Measurements from ENCODE around the gene IL20RA.
"Not testable (repeated sequence)": the region's sequence is repeated elsewhere in the genome, so short reads cannot be mapped to it uniquely, and the experiment has no call there.

IL20RA gene, protein sequence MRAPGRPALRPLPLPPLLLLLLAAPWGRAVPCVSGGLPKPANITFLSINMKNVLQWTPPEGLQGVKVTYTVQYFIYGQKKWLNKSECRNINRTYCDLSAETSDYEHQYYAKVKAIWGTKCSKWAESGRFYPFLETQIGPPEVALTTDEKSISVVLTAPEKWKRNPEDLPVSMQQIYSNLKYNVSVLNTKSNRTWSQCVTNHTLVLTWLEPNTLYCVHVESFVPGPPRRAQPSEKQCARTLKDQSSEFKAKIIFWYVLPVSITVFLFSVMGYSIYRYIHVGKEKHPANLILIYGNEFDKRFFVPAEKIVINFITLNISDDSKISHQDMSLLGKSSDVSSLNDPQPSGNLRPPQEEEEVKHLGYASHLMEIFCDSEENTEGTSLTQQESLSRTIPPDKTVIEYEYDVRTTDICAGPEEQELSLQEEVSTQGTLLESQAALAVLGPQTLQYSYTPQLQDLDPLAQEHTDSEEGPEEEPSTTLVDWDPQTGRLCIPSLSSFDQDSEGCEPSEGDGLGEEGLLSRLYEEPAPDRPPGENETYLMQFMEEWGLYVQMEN

DNA sequence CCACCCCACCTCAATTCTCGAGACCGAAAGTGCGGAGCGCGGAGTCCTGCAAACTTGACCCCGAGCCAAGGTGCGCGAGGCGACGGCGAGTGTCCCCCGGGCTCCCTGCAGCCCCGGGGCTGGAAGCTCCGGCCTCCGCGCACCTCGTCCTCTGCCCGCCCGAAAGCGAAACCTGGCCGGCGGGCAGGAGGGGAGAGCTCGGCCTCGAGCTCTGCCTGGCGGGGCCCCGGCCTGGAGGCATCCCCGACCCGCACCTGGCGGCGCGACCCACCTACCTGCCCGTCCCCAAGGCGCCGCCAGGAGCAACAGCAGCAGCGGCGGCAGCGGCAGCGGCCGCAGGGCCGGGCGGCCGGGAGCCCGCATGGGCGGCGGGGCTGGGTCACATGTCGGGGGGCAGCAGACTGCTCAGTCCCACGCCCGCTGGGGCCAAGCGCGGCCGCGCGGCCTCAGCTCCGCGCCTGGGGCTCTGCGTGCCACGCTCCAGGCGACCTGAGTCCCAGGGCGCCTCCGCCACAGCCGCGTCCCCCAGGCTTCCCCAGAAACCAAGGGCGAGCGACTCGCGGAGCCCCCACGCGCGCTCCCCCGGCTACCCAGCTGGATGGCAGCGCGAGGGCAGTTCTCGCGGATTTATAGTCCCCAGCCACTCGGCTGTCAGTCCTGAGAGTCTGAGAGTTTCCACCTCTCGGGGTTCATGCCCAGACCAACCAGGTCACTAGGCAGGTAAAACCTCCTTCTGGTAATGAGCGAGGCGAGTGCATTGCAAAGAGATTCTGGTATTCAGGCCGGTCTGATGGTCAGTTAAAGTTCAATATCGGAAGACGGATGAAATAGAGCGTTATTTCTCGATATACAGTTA, at the start of gene IL20RA:
Gene IL20RA (minus strand): TSS at position 600 of the 856 bp plus-strand sequence. CDS start 237 bp downstream, at position 363.
- DNase-seq (ENCODE audit: low spot score), result no peak

DNA sequence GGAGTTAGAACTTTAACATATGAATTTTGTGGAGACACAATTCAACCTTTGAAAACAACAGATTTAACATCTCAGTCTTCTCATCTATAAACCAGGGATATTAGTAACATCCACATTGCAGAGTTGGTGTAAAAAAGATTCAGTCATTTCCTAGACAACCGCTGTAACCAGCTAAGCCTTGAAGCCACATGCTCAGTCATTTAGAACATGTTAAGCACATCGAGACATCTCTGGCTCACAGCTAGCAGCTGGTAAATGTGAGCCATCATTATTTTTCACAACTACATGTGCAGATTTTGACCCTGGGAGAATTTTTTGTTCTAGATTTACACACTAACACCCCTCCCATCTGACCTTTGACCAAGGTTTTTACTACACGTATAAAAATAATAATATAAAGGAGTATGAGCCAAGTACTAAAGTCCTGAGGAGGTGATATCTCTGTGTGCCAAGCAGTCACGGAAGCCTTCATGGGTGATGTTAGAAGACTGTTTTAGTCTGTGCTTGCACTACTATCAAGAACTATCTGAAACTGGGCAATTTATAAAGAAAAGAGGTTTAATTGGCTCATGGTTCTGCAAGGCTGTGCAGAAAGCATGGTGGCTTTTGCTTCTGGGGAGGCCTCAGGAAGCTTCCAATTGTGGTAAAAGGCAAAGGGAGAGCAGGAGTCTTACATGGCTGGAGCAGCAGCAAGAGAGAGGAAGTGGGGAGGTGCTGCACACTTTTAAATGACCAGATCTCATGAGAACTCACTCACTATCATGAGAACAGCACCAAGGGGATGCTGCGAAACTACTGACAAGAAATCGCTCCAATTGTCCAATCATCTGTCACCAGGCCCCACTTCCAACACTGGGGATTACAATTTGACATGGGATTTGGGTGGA, 48.7 kb upstream of the IL20RA start:
- no peak for DNase-seq (ENCODE audit: low spot score)

DNA sequence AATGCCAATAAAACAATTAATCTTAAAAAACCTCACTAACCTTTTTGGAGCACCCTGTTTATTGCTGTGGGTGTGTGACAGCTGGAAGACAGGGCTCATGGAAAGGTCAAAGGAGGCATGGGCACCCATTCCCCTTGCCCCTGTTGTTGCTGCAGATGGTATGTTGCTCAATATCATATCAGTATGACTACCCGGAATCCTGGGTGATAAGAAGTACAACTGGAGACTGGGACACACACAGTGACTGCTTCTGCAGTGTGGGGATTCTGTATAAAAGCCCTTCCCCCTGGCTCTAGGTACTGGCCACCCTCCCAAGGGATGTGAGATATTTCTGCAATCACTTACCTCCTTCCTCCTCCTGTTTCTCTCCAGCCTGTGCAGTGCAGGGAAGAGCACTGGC, 47.3 kb upstream of the IL20RA start:
- DNase-seq (ENCODE audit: low spot score), result no peak

DNA sequence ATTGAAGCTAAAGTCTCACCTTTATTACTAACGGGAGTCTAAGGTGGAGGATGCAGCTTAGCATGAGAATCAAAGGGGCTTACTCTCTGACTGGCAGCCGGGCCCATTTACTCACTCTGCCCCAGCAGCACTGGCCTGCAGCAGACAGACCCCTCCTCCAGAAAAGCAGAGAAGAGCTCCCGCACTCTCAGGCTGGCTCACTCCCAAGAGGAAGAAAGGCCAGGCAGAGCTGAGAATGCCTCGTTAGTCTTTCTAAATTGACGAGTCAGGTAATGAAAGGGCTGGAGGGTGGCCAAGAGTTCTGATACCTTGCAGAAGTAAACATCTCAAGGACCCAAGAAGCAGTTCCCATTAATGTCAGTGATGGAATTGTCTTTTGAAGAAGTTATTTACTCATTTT, 44.5 kb upstream of the IL20RA start:
- no peak for DNase-seq (ENCODE audit: low spot score)

DNA sequence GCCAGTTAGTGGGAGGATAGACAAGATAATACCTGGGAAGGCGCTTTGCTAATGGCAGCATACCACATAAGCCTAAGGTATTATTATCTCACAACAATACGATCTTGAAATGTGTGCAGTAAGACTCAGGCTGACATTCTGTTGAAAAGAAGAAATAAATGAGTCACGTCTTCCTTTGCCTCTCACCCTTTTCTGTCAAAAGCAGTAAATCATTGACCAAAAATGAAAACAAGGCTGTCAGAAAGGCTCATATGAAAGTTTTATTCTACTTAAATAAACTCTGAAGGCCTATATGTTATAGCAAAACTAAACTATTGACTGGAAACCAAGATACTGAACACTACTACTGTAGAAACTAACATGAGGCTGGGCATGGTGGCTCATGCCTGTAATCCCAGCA, 43.1 kb upstream of the IL20RA start:
- no peak for DNase-seq (ENCODE audit: low spot score)

DNA sequence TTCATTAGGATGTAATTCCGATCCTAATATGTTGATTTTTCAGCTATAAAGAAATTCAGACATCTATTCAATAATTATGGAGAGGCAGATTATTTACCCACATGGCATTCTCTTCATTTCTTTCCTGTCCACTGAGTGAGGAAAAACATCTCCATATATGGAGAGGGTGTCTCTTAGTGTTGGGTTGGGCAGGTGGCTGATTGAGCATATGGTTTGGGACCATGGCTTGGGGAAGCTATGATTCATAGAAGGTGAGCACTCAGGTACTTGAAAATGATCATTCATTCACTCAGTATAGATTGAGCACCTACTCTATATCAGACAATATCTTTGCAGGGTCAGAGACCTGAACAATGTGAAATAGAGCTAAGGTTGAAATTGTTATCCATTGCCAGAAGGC, 41.3 kb upstream of the IL20RA start:
- no peak for DNase-seq (ENCODE audit: low spot score)

DNA sequence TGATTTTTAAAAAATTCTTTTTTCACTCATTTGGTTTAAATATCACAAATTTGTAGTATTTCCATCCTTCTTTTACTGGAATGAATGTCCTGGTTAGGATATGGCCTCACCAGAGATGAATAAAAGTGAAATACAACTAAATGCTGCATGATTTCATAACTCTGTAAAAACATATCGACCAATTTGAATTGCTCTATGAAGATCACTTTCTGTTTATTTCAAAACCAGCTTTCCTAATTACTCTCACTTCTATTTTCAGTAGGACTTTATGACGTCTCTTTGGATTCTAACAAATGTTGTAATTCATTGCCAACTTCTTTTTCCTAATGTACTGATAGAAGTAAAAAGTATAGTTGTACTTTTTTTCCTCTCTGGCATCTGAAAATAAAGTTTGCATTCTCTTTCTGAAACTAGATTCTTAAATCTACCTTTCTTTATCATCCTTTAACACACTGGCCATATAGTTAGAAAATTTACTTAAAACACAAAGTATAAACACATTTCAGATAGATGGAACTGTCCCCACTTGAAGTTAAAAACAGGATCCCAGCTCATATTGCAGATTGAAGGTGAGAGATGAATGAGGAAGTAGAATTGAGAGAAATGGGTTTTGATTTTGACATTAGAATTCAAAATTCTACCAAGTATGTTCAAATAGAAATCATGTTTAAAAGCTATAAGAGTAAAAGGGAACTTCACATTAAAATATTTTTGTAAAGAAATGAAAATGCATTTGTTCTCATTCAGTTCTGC, 40.3 kb upstream of the IL20RA start:
- no peak for DNase-seq (ENCODE audit: low spot score)

DNA sequence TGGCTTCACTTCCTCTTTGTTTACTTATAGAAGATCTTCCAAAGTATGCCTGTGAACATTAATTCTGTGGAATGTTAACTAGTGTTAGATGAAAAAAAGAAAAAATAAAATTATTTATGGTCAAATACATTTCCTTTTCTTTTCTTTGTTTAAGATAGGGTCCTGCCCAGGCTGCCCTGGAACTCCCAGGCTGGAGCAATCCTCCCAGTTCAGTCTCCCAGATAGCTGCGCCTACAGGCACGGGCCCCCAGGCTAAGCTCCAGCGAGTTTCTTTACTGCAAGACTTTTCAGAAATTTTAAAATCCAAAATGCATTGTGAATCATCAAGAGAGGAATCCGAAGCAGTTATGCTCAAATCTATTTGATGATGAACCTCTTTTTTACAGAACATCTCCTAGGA, 39.3 kb upstream of the IL20RA start:
- DNase-seq (ENCODE audit: low spot score), result no peak

DNA sequence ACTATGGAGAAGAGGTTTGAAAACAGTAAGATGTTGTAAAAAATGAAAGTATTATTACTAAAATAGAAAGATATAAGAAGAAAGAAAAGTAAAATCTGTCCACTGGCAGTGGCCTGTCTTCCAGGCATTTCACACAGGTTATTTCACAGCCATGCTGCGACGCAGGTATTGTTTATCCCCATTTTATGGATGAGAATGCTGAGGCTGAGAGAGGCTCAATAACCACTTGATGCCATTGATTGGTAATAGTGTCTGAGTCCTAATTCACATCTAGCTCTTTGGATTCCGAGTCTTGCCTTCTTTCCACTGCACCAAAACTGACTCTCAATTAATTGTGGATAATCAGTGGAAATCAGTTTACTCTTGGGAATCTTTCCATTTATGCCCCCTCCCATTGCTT, 37.2 kb upstream of the IL20RA start:
- no peak for DNase-seq (ENCODE audit: low spot score)

DNA sequence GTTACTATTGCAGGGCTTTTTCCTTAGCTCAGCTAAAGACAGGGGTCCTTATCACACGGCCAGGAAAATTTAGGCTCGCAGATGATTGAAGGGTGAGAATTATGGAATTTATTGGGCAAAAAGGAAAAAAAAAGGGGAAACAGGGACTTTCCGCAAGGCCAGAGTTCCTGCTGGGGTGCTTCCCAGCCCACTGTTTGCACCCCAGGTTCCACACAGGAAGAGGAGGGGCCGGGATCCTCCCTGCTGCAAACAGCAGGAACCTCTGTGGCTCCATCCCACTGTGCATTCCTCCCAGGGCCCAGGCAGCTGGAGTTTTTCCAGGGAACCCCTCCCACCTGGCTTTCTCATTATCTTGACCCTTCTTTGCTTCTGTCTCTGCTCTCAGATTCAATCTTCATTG, 35.9 kb upstream of the IL20RA start:
- DNase-seq (ENCODE audit: low spot score), result no peak

DNA sequence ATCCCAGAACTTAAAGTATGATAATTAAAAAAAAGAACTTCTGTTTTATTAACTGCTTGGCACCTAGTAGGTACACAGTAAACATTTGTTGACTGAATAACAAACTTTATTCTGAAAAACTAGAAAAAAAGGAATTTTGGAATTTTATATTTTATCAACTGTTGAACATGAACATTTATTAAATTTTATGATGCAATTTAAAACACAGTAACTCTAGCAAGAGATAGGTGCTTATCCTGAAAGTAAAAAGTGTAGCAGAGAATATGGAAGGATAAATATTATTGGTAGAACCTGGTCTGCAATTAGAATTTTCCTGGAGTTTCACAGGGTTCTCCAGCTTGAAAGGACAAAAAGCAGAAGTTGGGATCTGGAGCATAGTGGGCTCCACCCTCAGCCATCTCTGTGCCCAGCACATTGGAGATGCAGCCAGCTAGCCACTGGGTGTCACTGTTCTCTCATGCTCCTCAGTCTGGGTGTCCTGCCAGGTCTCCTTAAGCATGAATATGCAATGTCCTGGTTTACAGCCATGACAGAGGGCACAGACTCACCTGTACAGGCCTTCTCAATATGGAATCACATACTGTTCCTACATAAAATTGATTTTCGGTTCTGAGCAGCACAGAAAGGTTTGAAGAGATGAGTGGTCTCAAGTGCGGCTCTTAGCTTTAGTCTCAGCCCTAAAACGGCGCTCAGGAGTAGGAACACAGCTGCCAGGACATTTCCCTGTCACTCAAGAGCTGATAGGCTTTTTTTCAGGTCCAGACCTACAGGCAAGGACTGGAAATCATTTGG, 31.7 kb upstream of the IL20RA start:
- peak; percentile 46 for DNase-seq (ENCODE audit: low spot score)

DNA sequence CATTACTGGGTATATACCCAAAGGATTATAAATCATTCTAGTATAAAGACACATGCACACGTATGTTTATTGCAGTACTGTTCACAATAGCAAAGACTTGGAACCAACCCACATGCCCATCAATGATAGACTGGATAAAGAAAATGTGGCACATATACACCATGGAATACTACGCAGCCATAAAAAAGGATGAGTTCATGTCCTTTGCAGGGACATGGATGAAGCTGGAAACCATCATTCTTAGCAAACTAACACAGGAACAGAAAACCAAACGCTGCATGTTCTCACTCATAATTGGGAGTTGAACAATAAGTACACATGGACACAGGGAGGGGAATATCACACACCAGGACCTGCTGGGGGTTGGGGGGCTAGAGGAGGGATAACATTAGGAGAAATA, 31.0 kb upstream of the IL20RA start:
- not testable (repeated sequence) for DNase-seq (ENCODE audit: low spot score)

DNA sequence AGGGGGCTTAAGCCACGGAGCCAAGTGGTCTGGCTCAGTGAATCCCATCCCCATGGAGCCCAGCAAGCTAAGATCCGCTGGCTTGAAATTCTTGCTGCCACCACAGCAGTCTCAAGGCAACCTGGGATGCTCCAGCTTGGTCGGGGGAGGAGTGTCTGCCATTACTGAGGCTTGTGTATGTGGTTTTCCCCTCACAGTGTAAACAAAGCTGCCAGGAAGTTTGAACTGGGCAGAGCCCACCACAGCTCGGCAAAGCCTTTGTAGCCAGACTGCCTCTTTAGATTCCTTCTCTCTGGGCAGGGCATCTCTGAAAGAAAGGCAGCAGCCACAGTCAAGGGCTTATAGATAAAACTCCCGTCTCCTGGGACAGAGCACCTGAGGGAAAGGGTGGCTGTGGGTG, 25.5 kb upstream of the IL20RA start:
- no peak for DNase-seq (ENCODE audit: low spot score)

DNA sequence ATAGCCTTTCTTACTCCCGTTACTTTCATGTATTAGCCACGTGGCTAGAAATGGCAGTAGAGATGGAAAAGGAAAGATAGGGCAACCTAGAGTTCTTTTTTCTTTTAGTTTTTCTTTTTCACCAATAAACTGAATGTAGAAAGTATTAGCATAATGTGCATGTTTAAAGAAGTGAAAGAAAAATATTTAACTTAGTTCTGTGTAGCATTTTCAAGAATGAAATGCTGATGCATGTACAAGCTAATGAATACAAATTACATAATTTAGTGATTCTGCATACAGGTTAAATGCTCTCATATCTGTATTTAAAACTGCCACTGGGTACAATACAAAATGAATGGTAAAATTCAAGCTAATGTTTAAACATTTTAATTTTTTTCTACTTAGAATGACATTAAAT, 22.6 kb upstream of the IL20RA start:
- no peak for DNase-seq (ENCODE audit: low spot score)

DNA sequence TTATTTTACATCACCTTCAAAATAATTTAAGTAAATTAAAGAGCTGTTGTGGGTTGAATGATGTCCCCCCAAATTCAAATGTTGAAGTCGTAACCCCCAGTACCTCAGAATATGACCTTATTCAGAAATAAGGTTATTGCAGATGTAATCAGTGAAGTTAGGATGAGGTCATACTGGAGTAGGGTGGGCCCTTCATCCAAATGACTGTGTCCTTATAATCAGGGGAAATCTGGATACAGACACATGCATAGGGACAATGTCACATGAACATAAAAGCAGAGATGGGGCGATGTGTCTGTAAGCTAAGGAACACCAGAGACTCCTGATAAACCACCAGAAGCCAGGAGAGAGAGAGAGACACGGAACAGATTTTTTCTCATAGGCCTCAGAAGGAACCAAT, 13.3 kb upstream of the IL20RA start:
- no peak for DNase-seq (ENCODE audit: low spot score)

DNA sequence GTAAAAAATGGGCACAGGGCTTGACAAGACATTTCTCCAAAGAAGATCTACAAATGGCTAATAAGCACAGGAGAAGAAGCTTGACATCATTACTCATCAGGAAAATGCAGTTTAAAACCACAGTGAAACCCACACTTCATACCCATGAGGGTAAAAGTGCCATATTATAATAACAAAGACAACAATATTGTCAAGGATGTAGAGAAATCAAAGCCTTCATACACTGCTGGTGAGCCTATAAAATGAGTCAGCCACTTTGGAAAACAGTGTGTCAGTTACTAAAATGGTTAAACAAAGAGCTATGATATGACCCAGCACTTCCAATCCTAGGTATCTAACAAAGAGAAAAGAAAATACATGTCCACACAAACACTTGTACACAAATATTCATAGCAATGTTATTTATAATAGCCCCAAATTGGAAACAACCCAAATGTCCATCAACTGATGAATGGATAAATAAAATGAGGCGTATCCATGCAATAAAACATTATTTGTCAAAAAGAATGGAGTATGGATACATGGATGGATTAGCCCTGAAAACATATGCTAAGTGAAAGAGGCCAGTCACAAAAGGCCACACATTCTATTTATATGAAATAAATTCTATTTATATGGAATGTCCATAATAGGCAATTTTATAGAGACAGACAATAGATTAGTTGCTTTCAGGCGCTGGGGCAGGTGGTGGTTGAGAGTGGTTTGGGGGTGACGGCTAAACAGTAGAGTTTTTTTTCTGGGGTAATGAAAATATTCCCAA, 11.5 kb upstream of the IL20RA start:
- no peak for DNase-seq (ENCODE audit: low spot score)

DNA sequence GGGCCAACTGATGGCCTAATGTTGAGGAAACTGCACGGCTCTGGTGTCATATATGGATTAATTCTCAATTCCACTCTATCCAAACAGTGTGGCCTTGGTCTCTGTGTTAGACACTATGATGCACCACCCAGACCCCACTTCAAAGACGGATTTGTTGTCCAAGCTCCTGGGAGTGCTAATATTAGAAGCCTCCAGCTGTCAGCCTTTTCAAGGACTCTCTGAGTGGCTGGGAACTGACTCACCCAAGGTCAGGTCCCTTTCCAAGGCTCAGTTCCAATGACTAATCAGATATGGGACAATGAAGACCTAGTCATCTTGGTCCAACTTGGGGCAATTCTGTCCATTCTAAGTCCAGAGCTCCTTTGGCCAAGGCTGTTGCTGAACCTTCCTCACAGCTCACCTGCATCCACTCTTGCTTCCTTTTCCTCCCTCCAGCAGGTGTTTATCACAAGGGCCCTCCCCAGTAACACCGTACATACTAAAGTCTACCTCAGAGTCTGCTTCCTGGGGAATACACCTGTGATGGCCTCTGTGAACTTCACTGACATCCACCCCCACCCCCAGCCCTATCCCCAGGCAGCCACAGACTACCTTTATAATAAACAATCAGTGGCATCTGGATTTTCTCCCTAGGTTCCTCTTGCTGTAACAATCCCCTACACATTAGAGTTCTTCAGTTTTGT, 7.2 kb upstream of the IL20RA start:
- no peak for DNase-seq (ENCODE audit: low spot score)

DNA sequence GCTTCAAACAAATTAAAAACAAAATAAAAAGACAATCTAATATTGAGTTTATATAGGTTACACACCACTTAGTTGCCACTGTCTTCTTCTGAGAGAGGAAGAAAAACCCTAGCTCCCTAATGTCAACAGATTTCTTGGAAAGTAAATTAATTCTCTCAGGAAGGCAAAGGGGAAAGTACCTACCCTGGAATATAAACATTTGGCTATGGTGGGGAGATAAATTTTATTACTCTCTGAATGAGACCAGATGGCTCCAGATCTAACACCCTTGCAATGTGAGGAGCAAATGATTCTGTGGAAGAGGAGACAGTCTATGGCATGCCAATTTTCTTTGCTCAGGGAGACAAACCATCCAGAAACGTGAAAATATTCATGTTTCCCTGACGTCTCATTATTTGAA, 4.3 kb upstream of the IL20RA start:
- no peak for DNase-seq (ENCODE audit: low spot score)

DNA sequence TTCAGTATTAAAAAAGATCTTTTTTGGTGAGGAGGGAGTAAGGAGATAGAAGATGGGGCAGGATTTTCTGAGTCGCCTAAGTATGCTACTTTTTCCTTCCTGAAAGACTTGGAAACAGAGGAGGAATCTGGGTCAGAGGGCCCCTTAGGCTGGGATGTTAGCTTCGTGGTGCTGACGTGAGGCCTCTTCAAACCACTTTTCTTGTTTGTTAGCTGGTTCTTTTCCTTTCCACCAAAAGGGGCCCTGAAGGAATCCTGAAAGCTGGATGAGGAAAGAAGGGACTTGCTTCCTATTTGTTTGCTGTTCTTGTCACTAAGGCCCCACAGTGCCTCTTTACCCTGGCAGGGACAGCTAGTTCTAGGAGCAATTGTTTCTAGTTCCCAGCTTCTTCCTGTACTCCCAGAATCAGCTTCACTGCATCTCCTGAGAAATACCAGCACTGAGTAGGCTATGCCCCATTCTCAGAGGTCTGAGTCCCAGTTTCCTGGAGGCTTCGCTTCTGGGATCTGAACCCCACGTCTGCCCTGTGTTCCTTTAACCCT, 2.2 kb upstream of the IL20RA start:
- DNase-seq (ENCODE audit: low spot score), result no peak
